ENCODE measurements around the gene ZCCHC14. TPM values are rescaled to one million over a fixed set of nuclear protein-coding genes. Genes with fewer than 3 reads are reported as not detected.

ZCCHC14 gene
- total and polyA plus RNA-seq, 2 of the 8 experiments (the other 6 are each of a cell fraction or from before 2014, with no cell fraction given), result 8.2 to 28.2 TPM

- Histone ChIP-seq H2BK120ac (replicated peaks; ENCODE audit: low read depth, low read length) (no peak overlapping the region), H3K36me3 (ENCODE audit: control insufficient read depth in 2 of 4, insufficient read depth in 4 of 4, low read length in 3 of 4) (no peaks in the 10 kb centered on the region; a peak in 1 of 8 replicates), H3K23me2 (ENCODE audit: low read depth, low read length) (peaks cover 12% of the 10 kb centered on the region), H2BK15ac (ENCODE audit: low read length) (no peak overlapping the region), H3K79me1 (ENCODE audit: low read depth, low read length) (peaks cover 4% of the 10 kb centered on the region), H2AK5ac (ENCODE audit: low read depth, low read length) (no peak overlapping the region), H3K23ac (ENCODE audit: insufficient read length) (no peak overlapping the region), H3K4me1 (replicated peaks in 1 of 4; ENCODE audit: control insufficient read depth in 3 of 4, insufficient read depth in 4 of 4, low read length in 3 of 4) (no peaks in the 10 kb centered on the region), H4K8ac (ENCODE audit: extremely low read depth, insufficient read depth, low read length) (no peak overlapping the region), H4K5ac (ENCODE audit: insufficient read length, low read depth, low read length) (no peak overlapping the region), H2AFZ (ENCODE audit: low read length) (no peak overlapping the region), H3K18ac (ENCODE audit: extremely low read depth, low read length) (no peak overlapping the region), H3K9me3 (ENCODE audit: insufficient read depth in 2 of 2, low read depth in 1 of 2, low read length in 1 of 2) (no peaks in the 10 kb centered on the region), H3K27me3 (replicated peaks in 1 of 4; ENCODE audit: control insufficient read depth in 3 of 4, extremely low read depth in 1 of 4, insufficient read depth in 3 of 4, low read length in 3 of 4) (no peaks in the 10 kb centered on the region; a peak in 1 of 7 replicates), H2BK5ac (ENCODE audit: low read depth, low read length) (no peak overlapping the region), H4K20me1 (replicated peaks in 1 of 2; ENCODE audit: control insufficient read depth in 1 of 2, insufficient read depth in 2 of 2, low read length in 2 of 2) (peaks cover 0 to 11% of the 10 kb centered on the region in 2 experiments), H2BK20ac (ENCODE audit: low read length) (no peak overlapping the region), H3K14ac (ENCODE audit: insufficient read length) (no peak overlapping the region), H3K4me2 (ENCODE audit: insufficient read depth in 1 of 2, low read depth in 2 of 2, low read length in 2 of 2) (no peak overlapping the region), H3K9ac (replicated peaks in 1 of 4; ENCODE audit: extremely low read depth in 1 of 4, low read depth in 3 of 4, low read length in 3 of 4) (no peak overlapping the region), H4K91ac (replicated peaks; ENCODE audit: insufficient read length, low read length) (no peak overlapping the region), H3K27ac (ENCODE audit: low read depth, low read length) (no peak overlapping the region), H3K4me3 (ENCODE audit: extremely low read depth in 1 of 4, insufficient read depth in 2 of 4, low read depth in 3 of 4, low read length in 4 of 4) (no peak overlapping the region), H3K4ac (replicated peaks; ENCODE audit: insufficient read length, low read depth, low read length) (no peak overlapping the region), H2BK12ac (ENCODE audit: low read depth, low read length) (no peak overlapping the region), H3K79me2 (ENCODE audit: control insufficient read depth in 1 of 2, insufficient read depth in 2 of 2, low read length in 2 of 2) (no peaks in the 10 kb centered on the region; a peak in 1 of 4 replicates), H3K56ac (replicated peaks; ENCODE audit: insufficient read length, low read depth, low read length) (no peak overlapping the region)
- 88% methylated on average over 5 of the region's 5 CpGs; no CpG with 5 or more reads in 1 of the 2 experiments for WGBS, 2 experiments (ENCODE audit: extremely low coverage in 1 of 2, insufficient coverage in 1 of 2, insufficient read length in 1 of 2, insufficient replicate concordance in 2 of 2, low coverage in 1 of 2, low lambda C conversion rate in 2 of 2, missing lambda C conversion rate in 1 of 2)
- CTCF ChIA-PET (ENCODE audit: partially characterized antibody), result interaction anchor here (0.7 to 2.3 kb wide), 5 partner anchors 48 to 106 kb away, joined by 3 to 8 read pairs (median 4); no protein-coding TSS in a partner anchor
- DNase-seq (ENCODE audit: low read depth in 1 of 2, low spot score in 2 of 2), result no peak
- FAIRE-seq, result no peak
- POLR2A ChIA-PET (ENCODE audit: partially characterized antibody), result interaction anchor here (1.1 to 1.2 kb wide), 2 partner anchors 10 to 11 kb away, joined by 3 read pairs; no protein-coding TSS in a partner anchor
- TF ChIP-seq BCL11A (IDR thresholded peaks at IDR 0.05; ENCODE audit: low read depth in 2 of 2, low read length in 2 of 2), result no peak
- no peak for TF ChIP-seq GTF2F1 (IDR thresholded peaks at IDR 0.05; ENCODE audit: borderline replicate concordance, low read depth, low read length)
- TF ChIP-seq NANOG (IDR thresholded peaks at IDR 0.05; ENCODE audit: insufficient read depth, low read depth, low read length, poor library complexity, severe bottlenecking), result no peak
- no peak for TF ChIP-seq RAD21 (IDR thresholded peaks at IDR 0.05 in 1 of 2, conservative IDR thresholded peaks at IDR 0.05 in 1 of 2; ENCODE audit: low read depth in 2 of 2, low read length in 2 of 2)
- no peak for TF ChIP-seq E2F6 (IDR thresholded peaks at IDR 0.05)
- TF ChIP-seq TAF7 (optimal IDR thresholded peaks at IDR 0.05; ENCODE audit: borderline replicate concordance, low read depth, low read length), result no peak
- TF ChIP-seq CTBP2 (IDR thresholded peaks at IDR 0.05; ENCODE audit: borderline replicate concordance, insufficient read depth, insufficient read length, low read length), result no peak
- no peak for TF ChIP-seq TBP (IDR thresholded peaks at IDR 0.05; ENCODE audit: low read depth, low read length)
- no peak for TF ChIP-seq POLR2AphosphoS5 (IDR thresholded peaks at IDR 0.05; ENCODE audit: low read depth, low read length)
- TF ChIP-seq POLR2A (IDR thresholded peaks at IDR 0.05; ENCODE audit: control extremely low read depth in 1 of 2, low read depth in 2 of 2, low read length in 2 of 2), result no peak
- no peak for TF ChIP-seq TEAD4 (IDR thresholded peaks at IDR 0.05; ENCODE audit: low read depth, low read length)
- TF ChIP-seq SAP30 (IDR thresholded peaks at IDR 0.05; ENCODE audit: insufficient read depth, insufficient replicate concordance, low read length), result no peak
- no peak for TF ChIP-seq ZNF274 (IDR thresholded peaks at IDR 0.05; ENCODE audit: borderline replicate concordance, extremely low read depth, low read length)
Measured at GRCh38 chr16:87501117-87501516, 8.3 kb upstream of the ZCCHC14 start.
